DND-41 (cell line): ENCODE measurements around the gene PHKB.

Source experiments
- ATAC-seq: fragments of 200-7000 bp; cut with Tn5 transposase; 3 replicates; pipeline ENCODE4 v1.9.1; 2021; ENCODE audit warnings: low read depth; ENCODE audit not compliant: insufficient read depth
- DNase-seq: peaks from one replicate; pipeline ENCODE4 v3.0.0-alpha.2; 2020
- H2AFZ ChIP-seq: 2 replicates; pipeline ENCODE4 v1.6.0; 2012; ENCODE audit warnings: low read depth, low read length
- H3K27ac ChIP-seq: 2 replicates; pipeline ENCODE4 v1.5.1; 2012; ENCODE audit warnings: low read length, inconsistent platforms
- H3K27me3 ChIP-seq: fragments of 200-600 bp; sonication (generic); 2 replicates; pipeline ENCODE4 v1.6.0; 2012; ENCODE audit warnings: low read length, mild to moderate bottlenecking, inconsistent platforms; ENCODE audit not compliant: insufficient read depth, poor library complexity
- H3K36me3 ChIP-seq: 2 replicates; pipeline ENCODE4 v1.5.1; 2012; ENCODE audit warnings: low read length, inconsistent platforms; ENCODE audit not compliant: insufficient read depth
- H3K4me1 ChIP-seq: 2 replicates; pipeline ENCODE4 v1.5.1; 2012; ENCODE audit warnings: mild to moderate bottlenecking, low read length; ENCODE audit not compliant: insufficient read depth
- H3K4me2 ChIP-seq: 2 replicates; pipeline ENCODE4 v1.6.0; 2012; ENCODE audit warnings: mild to moderate bottlenecking, moderate library complexity, low read length, inconsistent platforms; ENCODE audit not compliant: insufficient read depth
- H3K4me3 ChIP-seq, 2 experiments: fragments of 200-600 bp in 1 of 2; shearing (Covaris generic) in 1 of 2; 2 replicates each; pipeline ENCODE4 v1.5.1; 2012 to 2016; ENCODE audit warnings: inconsistent platforms in 2 of 2, low read length in 2 of 2, mild to moderate bottlenecking in 2 of 2, low read depth in 1 of 2, moderate library complexity in 1 of 2
- H3K79me2 ChIP-seq: 2 replicates; pipeline ENCODE4 v1.6.0; 2012; ENCODE audit warnings: low read length, inconsistent platforms; ENCODE audit not compliant: insufficient read depth
- H3K9ac ChIP-seq: 2 replicates; pipeline ENCODE4 v1.6.0; 2012; ENCODE audit warnings: low read depth, mild to moderate bottlenecking, inconsistent platforms, low read length, moderate library complexity
- H3K9me3 ChIP-seq: 2 replicates; pipeline ENCODE4 v1.5.1; 2012; ENCODE audit warnings: low read length, moderate library complexity, mild to moderate bottlenecking, inconsistent platforms; ENCODE audit not compliant: insufficient read depth, severe bottlenecking
- H4K20me1 ChIP-seq: 2 replicates; pipeline ENCODE4 v1.6.0; 2012; ENCODE audit warnings: low read length; ENCODE audit not compliant: insufficient read depth
- EZH2 ChIP-seq: IDR thresholded peaks from 3 replicates; pipeline ENCODE4 v1.6.1; 2012; ENCODE audit warnings: borderline replicate concordance, low read depth, mild to moderate bottlenecking, moderate library complexity, low read length, inconsistent platforms; ENCODE audit not compliant: severe bottlenecking
- TF ChIP-seq, protein P1 (sequence below): IDR thresholded peaks from 2 replicates; pipeline ENCODE4 v1.5.1; 2012; ENCODE audit warnings: borderline replicate concordance, low read length, moderate library complexity, mild to moderate bottlenecking; ENCODE audit not compliant: poor library complexity, severe bottlenecking; ENCODE audit errors: extremely low read depth

PHKB gene

DNA sequence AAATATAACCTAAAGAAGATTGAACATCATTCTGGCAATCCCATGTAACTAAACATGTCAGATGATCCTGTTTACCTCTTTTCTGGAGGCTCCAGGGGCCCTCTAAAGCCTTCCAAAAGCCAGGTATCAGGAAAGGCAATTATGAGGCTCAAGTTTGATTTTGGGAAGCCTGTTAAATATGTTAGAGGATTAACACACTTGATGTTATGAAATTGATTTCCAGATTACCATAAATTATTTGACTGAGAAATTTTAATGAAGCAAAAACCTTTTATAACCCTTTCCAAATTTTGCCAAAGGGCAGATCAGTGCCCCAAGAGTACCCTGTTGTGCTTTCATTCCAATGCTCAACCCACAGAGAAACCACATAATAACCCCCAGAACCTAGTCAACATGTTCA lies 29.3 kb downstream of the PHKB start:
- H4K20me1 ChIP-seq: 0 out of 2 replicates have a peak, but pooled peaks cover 4% of the 10 kb centered on the region
- ATAC-seq: no peak
- DNase-seq: no peak
- no peak overlapping the region for H3K4me3 ChIP-seq
- no peak overlapping the region for H3K9ac ChIP-seq
- peaks cover 16% of the 10 kb centered on the region for H3K79me2 ChIP-seq
- no peaks in the 10 kb centered on the region for H3K27me3 ChIP-seq
- no peak overlapping the region for H2AFZ ChIP-seq
- peaks cover 6% of the 10 kb centered on the region; the same call in 1 of the 2 replicates for H3K36me3 ChIP-seq
- TF ChIP-seq, protein P1, sequence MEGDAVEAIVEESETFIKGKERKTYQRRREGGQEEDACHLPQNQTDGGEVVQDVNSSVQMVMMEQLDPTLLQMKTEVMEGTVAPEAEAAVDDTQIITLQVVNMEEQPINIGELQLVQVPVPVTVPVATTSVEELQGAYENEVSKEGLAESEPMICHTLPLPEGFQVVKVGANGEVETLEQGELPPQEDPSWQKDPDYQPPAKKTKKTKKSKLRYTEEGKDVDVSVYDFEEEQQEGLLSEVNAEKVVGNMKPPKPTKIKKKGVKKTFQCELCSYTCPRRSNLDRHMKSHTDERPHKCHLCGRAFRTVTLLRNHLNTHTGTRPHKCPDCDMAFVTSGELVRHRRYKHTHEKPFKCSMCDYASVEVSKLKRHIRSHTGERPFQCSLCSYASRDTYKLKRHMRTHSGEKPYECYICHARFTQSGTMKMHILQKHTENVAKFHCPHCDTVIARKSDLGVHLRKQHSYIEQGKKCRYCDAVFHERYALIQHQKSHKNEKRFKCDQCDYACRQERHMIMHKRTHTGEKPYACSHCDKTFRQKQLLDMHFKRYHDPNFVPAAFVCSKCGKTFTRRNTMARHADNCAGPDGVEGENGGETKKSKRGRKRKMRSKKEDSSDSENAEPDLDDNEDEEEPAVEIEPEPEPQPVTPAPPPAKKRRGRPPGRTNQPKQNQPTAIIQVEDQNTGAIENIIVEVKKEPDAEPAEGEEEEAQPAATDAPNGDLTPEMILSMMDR: no peak
- no peak for TF ChIP-seq EZH2
- peaks cover 2% of the 10 kb centered on the region for H3K9me3 ChIP-seq
- H3K4me1 ChIP-seq: peaks cover 19% of the 10 kb centered on the region
- H3K27ac ChIP-seq: no peak overlapping the region
- H3K4me2 ChIP-seq: no peak overlapping the region

DNA sequence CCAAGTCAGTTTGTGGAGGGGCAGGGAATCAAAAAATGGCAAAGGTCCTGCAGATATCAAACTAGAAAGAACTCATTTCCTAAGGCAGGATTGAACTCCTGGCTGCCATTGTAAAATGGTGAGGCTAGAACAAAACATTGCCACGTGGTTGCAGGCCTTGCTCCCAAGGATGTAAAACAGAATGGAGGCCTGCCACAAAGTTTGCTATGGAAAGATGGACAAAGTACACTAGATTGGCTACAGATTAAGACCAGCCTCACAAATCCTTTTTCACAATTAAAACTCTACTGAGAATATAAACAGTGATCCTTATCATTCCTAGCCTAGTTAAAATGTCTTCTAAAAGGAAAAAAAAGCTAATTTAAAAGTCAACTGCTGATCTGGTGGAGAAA lies 30.9 kb downstream of the PHKB start:
- Histone ChIP-seq H3K4me1 (peaks cover 19% of the 10 kb centered on the region), H3K9ac (no peak overlapping the region), H3K9me3 (peaks cover 2% of the 10 kb centered on the region), H3K4me3 (no peak overlapping the region), H4K20me1 (0 out of 2 replicates have a peak, but pooled peaks cover 6% of the 10 kb centered on the region), H3K4me2 (no peak overlapping the region), H3K79me2 (peaks cover 19% of the 10 kb centered on the region), H3K27ac (no peak overlapping the region), H3K36me3 (peaks cover 6% of the 10 kb centered on the region; the same call in 1 of the 2 replicates), H3K27me3 (no peaks in the 10 kb centered on the region), H2AFZ (no peak overlapping the region)
- no peak for DNase-seq
- no peak for ATAC-seq
- no peak for TF ChIP-seq EZH2
- TF ChIP-seq, protein P1: no peak

DNA sequence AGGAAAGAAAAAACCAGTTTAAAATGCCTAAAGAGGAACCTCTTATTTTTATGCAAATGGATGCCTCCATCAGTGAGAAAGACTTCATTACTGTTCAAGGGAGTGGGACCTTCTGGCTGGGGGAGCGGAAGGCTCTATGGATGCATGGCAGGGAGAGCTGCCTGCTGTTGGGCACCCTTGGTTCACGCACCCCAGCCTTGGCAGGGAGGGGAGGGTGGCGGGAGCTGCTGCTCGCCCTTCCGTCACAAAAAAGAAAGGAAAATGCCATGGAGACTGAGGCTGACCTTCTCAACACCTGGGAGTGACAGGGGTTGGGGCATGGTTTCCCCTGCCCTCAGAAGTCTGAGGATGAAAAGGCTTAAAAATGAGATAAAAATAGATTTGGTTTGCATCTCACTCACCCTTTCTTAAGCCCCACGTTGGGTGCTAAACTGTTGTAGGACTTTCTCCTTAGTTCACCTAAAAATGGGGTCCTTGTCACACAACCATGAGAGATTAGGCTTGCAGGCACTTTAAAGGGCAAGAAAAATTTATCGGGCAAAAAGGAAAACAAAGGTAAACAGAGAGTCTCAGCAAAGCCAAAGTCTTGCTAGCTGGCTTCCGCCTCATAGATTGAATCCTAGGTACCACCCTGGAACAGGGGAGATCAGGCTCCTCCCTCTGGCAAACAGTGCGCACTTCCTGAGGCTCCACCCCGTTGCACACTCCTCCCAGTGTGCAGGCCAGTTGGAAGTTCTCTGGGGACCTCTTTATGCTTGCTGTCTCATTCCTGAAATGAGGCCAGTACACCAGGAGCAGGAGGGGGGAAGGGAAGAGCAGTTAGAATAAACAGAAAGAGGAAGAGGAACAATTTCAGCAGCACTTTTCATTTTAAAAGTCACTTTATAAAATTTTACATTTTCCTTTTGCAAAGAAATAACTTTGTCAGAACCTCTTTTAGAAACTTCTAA lies 31.6 kb downstream of the PHKB start:
- peaks cover 15% of the 10 kb centered on the region for H3K79me2 ChIP-seq

More for the DNA sequence above, 31.6 kb downstream of the PHKB start:
- Histone ChIP-seq H3K9ac (no peak overlapping the region), H4K20me1 (0 out of 2 replicates have a peak, but pooled peaks cover 6% of the 10 kb centered on the region), H3K4me3 (no peak overlapping the region), H3K9me3 (peaks cover 2% of the 10 kb centered on the region), H3K27me3 (no peaks in the 10 kb centered on the region), H3K4me1 (peaks cover 19% of the 10 kb centered on the region), H2AFZ (no peak overlapping the region), H3K36me3 (peaks cover 8% of the 10 kb centered on the region; the same call in 1 of the 2 replicates), H3K27ac (peak overlapping the region; percentile 52; the same call in 1 of the 2 replicates), H3K4me2 (peak overlapping the region; percentile 31; the same call in 1 of the 2 replicates)
- ATAC-seq: 0 out of 3 replicates have a peak, but pooled peaks have one; percentile 53
- TF ChIP-seq, protein P1: no peak
- no peak for TF ChIP-seq EZH2
- no peak for DNase-seq
